H9 (cell line): ENCODE measurements around the gene ASPG. TPM values are rescaled to one million over a fixed set of nuclear protein-coding genes. Genes with fewer than 3 reads are reported as not detected.

Experiments used
- DNase-seq: peaks from one replicate; pipeline ENCODE4 v3.0.0-alpha.2; 2017
- H2AFZ ChIP-seq: one replicate; pipeline ENCODE4 v1.6.1; 2013; ENCODE audit warnings: mild to moderate bottlenecking, low read length, control low read depth, moderate library complexity
- H2AK5ac ChIP-seq: 2 replicates; pipeline ENCODE4 v1.6.1; 2013; ENCODE audit warnings: low read length, control low read depth, mixed read lengths; ENCODE audit not compliant: insufficient read length
- H2BK120ac ChIP-seq: one replicate; pipeline ENCODE4 v1.6.1; 2013; ENCODE audit warnings: low read depth, mild to moderate bottlenecking, low read length, control low read depth, inconsistent platforms; ENCODE audit not compliant: poor library complexity, severe bottlenecking
- H2BK12ac ChIP-seq: 2 replicates; pipeline ENCODE4 v1.6.1; 2013; ENCODE audit warnings: low read length, control low read depth, mixed read lengths, low read depth; ENCODE audit not compliant: insufficient read length
- H2BK15ac ChIP-seq: 2 replicates; pipeline ENCODE4 v1.6.1; 2013; ENCODE audit warnings: low read depth, low read length, control low read depth
- H2BK20ac ChIP-seq: one replicate; pipeline ENCODE4 v1.6.1; 2013; ENCODE audit warnings: low read depth, mild to moderate bottlenecking, low read length, control low read depth, inconsistent platforms; ENCODE audit not compliant: poor library complexity, severe bottlenecking
- H2BK5ac ChIP-seq: 2 replicates; pipeline ENCODE4 v1.6.1; 2013; ENCODE audit warnings: low read length, control low read depth, mixed read lengths; ENCODE audit not compliant: insufficient read length
- H3K14ac ChIP-seq: 2 replicates; pipeline ENCODE4 v1.6.1; 2013; ENCODE audit warnings: low read length, control low read depth; ENCODE audit not compliant: insufficient read depth
- H3K18ac ChIP-seq: 2 replicates; pipeline ENCODE4 v1.6.1; 2013; ENCODE audit warnings: low read depth, mild to moderate bottlenecking, mixed read lengths, low read length, control low read depth; ENCODE audit not compliant: insufficient read length
- H3K23ac ChIP-seq: 2 replicates; pipeline ENCODE4 v1.6.1; 2013; ENCODE audit warnings: low read length, control low read depth, mixed read lengths, low read depth; ENCODE audit not compliant: insufficient read length
- H3K23me2 ChIP-seq: 2 replicates; pipeline ENCODE4 v1.6.1; 2013; ENCODE audit warnings: low read depth, mild to moderate bottlenecking, mixed read lengths, low read length, control low read depth; ENCODE audit not compliant: insufficient read length, poor library complexity, severe bottlenecking
- H3K27ac ChIP-seq: 2 replicates; pipeline ENCODE4 v1.5.1; 2013; ENCODE audit warnings: low read length, control low read depth, mixed read lengths, low read depth; ENCODE audit not compliant: insufficient read length
- H3K27me3 ChIP-seq: 2 replicates; pipeline ENCODE4 v1.6.1; 2013; ENCODE audit warnings: low read length, control low read depth, inconsistent platforms; ENCODE audit not compliant: insufficient read depth
- H3K4ac ChIP-seq: 2 replicates; pipeline ENCODE4 v1.6.1; 2013; ENCODE audit warnings: low read depth, mild to moderate bottlenecking, control low read depth, inconsistent platforms, low read length, moderate library complexity
- H3K4me1 ChIP-seq: 2 replicates; pipeline ENCODE4 v1.6.1; 2013; ENCODE audit warnings: low read length, control low read depth, inconsistent platforms; ENCODE audit not compliant: insufficient read depth
- H3K4me2 ChIP-seq: 2 replicates; pipeline ENCODE4 v1.6.1; 2013; ENCODE audit warnings: low read length, control low read depth, mixed read lengths; ENCODE audit not compliant: insufficient read length, insufficient read depth
- H3K56ac ChIP-seq: 2 replicates; pipeline ENCODE4 v1.6.1; 2013; ENCODE audit warnings: low read depth, mild to moderate bottlenecking, mixed read lengths, low read length, control low read depth; ENCODE audit not compliant: insufficient read length
- H3K79me1 ChIP-seq: 2 replicates; pipeline ENCODE4 v1.6.1; 2013; ENCODE audit warnings: low read depth, mild to moderate bottlenecking, moderate library complexity, low read length, control low read depth, inconsistent platforms; ENCODE audit not compliant: insufficient read depth, poor library complexity, severe bottlenecking
- H3K79me2 ChIP-seq: 2 replicates; pipeline ENCODE4 v1.6.1; 2013; ENCODE audit warnings: low read length, control low read depth, inconsistent platforms; ENCODE audit not compliant: insufficient read depth
- H3K9ac ChIP-seq: 2 replicates; pipeline ENCODE4 v1.6.1; 2013; ENCODE audit warnings: low read length, control low read depth, mixed read lengths; ENCODE audit not compliant: insufficient read length; ENCODE audit errors: extremely low read depth
- H3K9me3 ChIP-seq: one replicate; pipeline ENCODE4 v1.6.1; 2013; ENCODE audit warnings: low read depth, low read length, inconsistent platforms; ENCODE audit not compliant: control insufficient read depth
- H3T11ph ChIP-seq: one replicate; pipeline ENCODE4 v1.6.1; 2013; ENCODE audit warnings: mild to moderate bottlenecking, low read length, control low read depth, inconsistent platforms
- H4K20me1 ChIP-seq: one replicate; pipeline ENCODE4 v1.6.1; 2013; ENCODE audit not compliant: control insufficient read depth, insufficient read length, insufficient read depth
- H4K5ac ChIP-seq: 2 replicates; pipeline ENCODE4 v1.6.1; 2013; ENCODE audit warnings: low read depth, mild to moderate bottlenecking, mixed read lengths, low read length, control low read depth; ENCODE audit not compliant: insufficient read length
- H4K8ac ChIP-seq: replicated peaks from 2 replicates; pipeline ENCODE4 v1.6.1; 2013; ENCODE audit warnings: low read length, control low read depth, mixed read lengths, low read depth; ENCODE audit not compliant: insufficient read length
- H4K91ac ChIP-seq: 2 replicates; pipeline ENCODE4 v1.6.1; 2013; ENCODE audit warnings: low read depth, mild to moderate bottlenecking, moderate library complexity, mixed read lengths, low read length, control low read depth; ENCODE audit not compliant: insufficient read length
- H3K27ac Mint-ChIP-seq, 3 experiments: 2 replicates in 2 of 3; 3 replicates in 1 of 3; pipeline ENCODE4 v1.8.0; 2020 to 2021; ENCODE audit warnings: mixed read lengths in 3 of 3, mild to moderate bottlenecking in 1 of 3, moderate library complexity in 1 of 3
- H3K27me3 Mint-ChIP-seq: 2 replicates; pipeline ENCODE4 v1.8.0; 2021; ENCODE audit warnings: low read depth, mild to moderate bottlenecking, moderate library complexity, mixed read lengths
- H3K36me3 Mint-ChIP-seq, 3 experiments: 2 replicates in 2 of 3; 3 replicates in 1 of 3; pipeline ENCODE4 v1.8.0; 2020 to 2021; ENCODE audit warnings: low read depth in 3 of 3, mixed read lengths in 3 of 3; ENCODE audit not compliant: insufficient read depth in 1 of 3
- H3K4me1 Mint-ChIP-seq, 2 experiments: 2 replicates each; pipeline ENCODE4 v1.8.0; 2020; ENCODE audit warnings: mixed read lengths in 2 of 2
- H3K4me3 Mint-ChIP-seq, 2 experiments: 2 replicates in 1 of 2; 3 replicates in 1 of 2; pipeline ENCODE4 v1.8.0; 2020 to 2021; ENCODE audit warnings: mild to moderate bottlenecking in 2 of 2, mixed read lengths in 2 of 2, moderate library complexity in 1 of 2
- H3K9me3 Mint-ChIP-seq, 2 experiments: 2 replicates in 1 of 2; 3 replicates in 1 of 2; pipeline ENCODE4 v1.8.0; 2020; ENCODE audit warnings: mild to moderate bottlenecking in 2 of 2, mixed read lengths in 2 of 2, moderate library complexity in 1 of 2
- CTCF ChIP-seq: fragments of 200-600 bp; sonication (generic); conservative IDR thresholded peaks from 3 replicates; pipeline ENCODE4 v1.8.0; 2021; ENCODE audit warnings: antibody characterized with exemption, mild to moderate bottlenecking
- WGBS: extraction: QIAGEN DNeasy Blood & Tissue Kit; methylation state at CpG from one replicate; pipeline ENCODE4 v1.1.7; 2013; ENCODE audit warnings: missing lambda C conversion rate, low lambda C conversion rate, mixed read lengths; ENCODE audit not compliant: insufficient read length; ENCODE audit errors: extremely low coverage; 5-methylcytosine and 5-hydroxymethylcytosine counted together
- total RNA-seq: library from RNA; stranded (reverse); gene quantifications from 2 replicates; pipeline ENCODE4 v1.2.1, GENCODE V29; 2021

ASPG gene
- total RNA-seq, 1 experiment from 2014 or later: 0.33 TPM

GRCh38 chr14:104137297-104138097, 52.0 kb downstream of the ASPG start:
- Histone ChIP-seq H2BK5ac (no peak overlapping the region), H2BK20ac (no peak overlapping the region), H4K91ac (no peak overlapping the region), H3K14ac (no peak overlapping the region), H3K4ac (no peak overlapping the region), H2BK15ac (no peak overlapping the region), H3K18ac (no peak overlapping the region), H2BK120ac (no peak overlapping the region), H2AK5ac (no peak overlapping the region), H4K5ac (no peak overlapping the region), H3K9me3 (no peaks in the 10 kb centered on the region), H3K23me2 (peaks cover 24% of the 10 kb centered on the region), H3K27ac (no peak overlapping the region), H3K23ac (no peak overlapping the region), H3K4me2 (peak overlapping the region; percentile 60), H4K20me1 (peaks cover 2% of the 10 kb centered on the region), H4K8ac (no peak overlapping the region), H3K56ac (no peak overlapping the region), H3K9ac (no peak overlapping the region), H2AFZ (no peak overlapping the region), H3K79me2 (peaks cover 5% of the 10 kb centered on the region; the same call in 1 of the 2 replicates), H3K4me1 (no peaks in the 10 kb centered on the region; the same call in 1 of the 2 replicates), H3K79me1 (no peaks in the 10 kb centered on the region), H3T11ph (no peak overlapping the region), H3K27me3 (peaks cover 19% of the 10 kb centered on the region), H2BK12ac (no peak overlapping the region)
- no peaks in the 10 kb centered on the region for H3K9me3 Mint-ChIP-seq
- H3K4me3 Mint-ChIP-seq: peak overlapping the region; percentile 55 to 79
- H3K27ac Mint-ChIP-seq: no peak overlapping the region
- DNase-seq: peak; percentile 84
- H3K27me3 Mint-ChIP-seq: peaks cover 45% of the 10 kb centered on the region
- WGBS: no CpG with 5 or more reads among the region's 88 CpGs
- peaks cover 21 to 31% of the 10 kb centered on the region in 2 experiments for H3K4me1 Mint-ChIP-seq
- H3K36me3 Mint-ChIP-seq: peaks cover 0 to 4% (median under 1%) of the 10 kb centered on the region in 3 experiments; a peak in 3 of 7 replicates
- TF ChIP-seq CTCF: peak; percentile 92
